SK-N-MC (cell line): ENCODE measurements around the gene DNA2.

Experiments
- EZH2 ChIP-seq: fragments of 200-600 bp; sonication (generic); IDR thresholded peaks from one replicate; pipeline ENCODE4 v1.6.1; 2017; ENCODE audit warnings: antibody characterized with exemption
- FOXP2 ChIP-seq: optimal IDR thresholded peaks from 2 replicates; pipeline ENCODE3; 2011; ENCODE audit warnings: mild to moderate bottlenecking, moderate library complexity; ENCODE audit not compliant: insufficient read depth; ENCODE audit errors: extremely low read length, control extremely low read depth
- POLR2AphosphoS5 ChIP-seq: IDR thresholded peaks from 2 replicates; pipeline ENCODE4 v1.6.1; 2012; ENCODE audit warnings: mild to moderate bottlenecking, low read depth, low read length, borderline replicate concordance

DNA sequence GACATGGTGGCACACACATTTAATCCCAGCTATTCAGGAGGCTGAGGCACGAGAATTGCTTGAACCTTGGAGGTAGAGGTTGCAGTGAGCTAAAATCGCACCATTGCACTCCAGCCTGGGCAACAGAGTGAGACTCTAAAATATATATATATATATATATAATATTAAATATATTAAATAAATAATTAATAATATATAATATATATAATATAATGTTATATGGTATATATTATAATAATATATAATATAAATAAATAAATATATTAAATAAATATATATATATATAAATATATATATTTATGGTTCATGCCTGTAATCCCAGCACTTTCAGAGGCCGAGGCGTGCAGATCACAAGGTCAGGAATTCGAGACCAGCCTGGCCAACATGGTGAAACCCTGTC is 105.2 kb downstream of the DNA2 start:
- TF ChIP-seq EZH2 (no peak), POLR2AphosphoS5 (no peak), FOXP2 (no peak)
